ENCODE results near the gene HOMER1.

The HOMER1 gene

GRCh38 chr5:79552984-79553383 lies 39.0 kb upstream of the HOMER1 start:
- no peak for DNase-seq (ENCODE audit: low read depth)
- no peak overlapping the region for H3K4me3 ChIP-seq (ENCODE audit: low read length)
- TF ChIP-seq CTCF (conservative IDR thresholded peaks at IDR 0.05; ENCODE audit: low read depth, low read length) = no peak

GRCh38 chr5:79547982-79548381 lies 34.0 kb upstream of the HOMER1 start:
- H3K4me3 ChIP-seq (ENCODE audit: low read length) = no peak overlapping the region
- no peak for TF ChIP-seq CTCF (conservative IDR thresholded peaks at IDR 0.05; ENCODE audit: low read depth, low read length)
- DNase-seq (ENCODE audit: low read depth) = no peak

- DNase-seq (ENCODE audit: low read depth) = no peak
- TF ChIP-seq CTCF (conservative IDR thresholded peaks at IDR 0.05; ENCODE audit: low read depth, low read length) = no peak
- H3K4me3 ChIP-seq (ENCODE audit: low read length) = no peak overlapping the region
These were observed 33.5 kb upstream of the HOMER1 start for GRCh38 chr5:79547429-79547822.

GRCh38 chr5:79546782-79547428 lies 33.0 kb upstream of the HOMER1 start:
- DNase-seq (ENCODE audit: low read depth) = no peak
- no peak overlapping the region for H3K4me3 ChIP-seq (ENCODE audit: low read length)
- TF ChIP-seq CTCF (conservative IDR thresholded peaks at IDR 0.05; ENCODE audit: low read depth, low read length) = no peak

GRCh38 chr5:79544131-79544530 lies 30.2 kb upstream of the HOMER1 start:
- TF ChIP-seq CTCF (conservative IDR thresholded peaks at IDR 0.05; ENCODE audit: low read depth, low read length) = no peak
- no peak overlapping the region for H3K4me3 ChIP-seq (ENCODE audit: low read length)
- DNase-seq (ENCODE audit: low read depth) = no peak

- no peak for TF ChIP-seq CTCF (conservative IDR thresholded peaks at IDR 0.05; ENCODE audit: low read depth, low read length)
- H3K4me3 ChIP-seq (ENCODE audit: low read length) = no peak overlapping the region
- DNase-seq (ENCODE audit: low read depth) = no peak
These were observed 27.0 kb upstream of the HOMER1 start for GRCh38 chr5:79540939-79541338.

- no peak for TF ChIP-seq CTCF (conservative IDR thresholded peaks at IDR 0.05; ENCODE audit: low read depth, low read length)
- no peak for DNase-seq (ENCODE audit: low read depth)
- H3K4me3 ChIP-seq (ENCODE audit: low read length) = no peak overlapping the region
These were observed 22.4 kb upstream of the HOMER1 start for GRCh38 chr5:79536193-79536906.

Measured in retinal pigment epithelial cell (primary cell).